Trophoblast cell (in vitro differentiated cells and primary cell): ENCODE results near the gene SPATA24.

Experiments used
- DNase-seq, 2 donors: peaks; one replicate each; pipeline ENCODE4 v3.0.0-alpha.2; 2016
- H2AFZ ChIP-seq: 2 replicates; pipeline ENCODE4 v1.6.1; 2013; ENCODE audit warnings: low read length, moderate library complexity, mild to moderate bottlenecking; ENCODE audit not compliant: insufficient read depth, poor library complexity
- H2AK5ac ChIP-seq: 2 replicates; pipeline ENCODE4 v1.6.1; 2013; ENCODE audit warnings: mild to moderate bottlenecking, low read length
- H2BK120ac ChIP-seq: 2 replicates; pipeline ENCODE4 v1.6.1; 2013; ENCODE audit warnings: low read length, mild to moderate bottlenecking, moderate library complexity; ENCODE audit not compliant: insufficient read depth, poor library complexity
- H2BK12ac ChIP-seq: 2 replicates; pipeline ENCODE4 v1.6.1; 2013; ENCODE audit warnings: mild to moderate bottlenecking, low read length, moderate library complexity
- H2BK5ac ChIP-seq: 2 replicates; pipeline ENCODE4 v1.6.1; 2013; ENCODE audit warnings: low read length, low read depth, moderate library complexity, mild to moderate bottlenecking; ENCODE audit not compliant: poor library complexity
- H3K14ac ChIP-seq: 2 replicates; pipeline ENCODE4 v1.6.1; 2013; ENCODE audit warnings: mild to moderate bottlenecking, low read length
- H3K18ac ChIP-seq: 2 replicates; pipeline ENCODE4 v1.6.1; 2013; ENCODE audit warnings: mild to moderate bottlenecking, low read length
- H3K23ac ChIP-seq: 2 replicates; pipeline ENCODE4 v1.6.1; 2013; ENCODE audit warnings: low read length
- H3K27ac ChIP-seq: 2 replicates; pipeline ENCODE4 v1.5.1; 2013; ENCODE audit warnings: low read depth, mild to moderate bottlenecking, inconsistent platforms, low read length, moderate library complexity
- H3K27me3 ChIP-seq: 2 replicates; pipeline ENCODE4 v1.6.1; 2013; ENCODE audit warnings: inconsistent platforms, mild to moderate bottlenecking, low read length, moderate library complexity; ENCODE audit not compliant: insufficient read depth
- H3K36me3 ChIP-seq, 2 experiments: 1 replicate in 1 of 2; 2 replicates in 1 of 2; pipeline ENCODE4 v1.6.1; 2013; ENCODE audit warnings: low read length in 2 of 2, mild to moderate bottlenecking in 2 of 2, moderate library complexity in 1 of 2; ENCODE audit not compliant: insufficient read depth in 2 of 2, control insufficient read depth in 1 of 2
- H3K4ac ChIP-seq: 2 replicates; pipeline ENCODE4 v1.6.1; 2013; ENCODE audit warnings: low read depth, mild to moderate bottlenecking, low read length, moderate library complexity
- H3K4me1 ChIP-seq, 2 experiments: 1 replicate in 1 of 2; 2 replicates in 1 of 2; pipeline ENCODE4 v1.6.1; 2013; ENCODE audit warnings: low read length in 2 of 2, mild to moderate bottlenecking in 2 of 2, moderate library complexity in 1 of 2; ENCODE audit not compliant: insufficient read depth in 2 of 2, control insufficient read depth in 1 of 2
- H3K4me2 ChIP-seq: 2 replicates; pipeline ENCODE4 v1.6.1; 2013; ENCODE audit warnings: inconsistent platforms, mild to moderate bottlenecking, low read length, moderate library complexity
- H3K4me3 ChIP-seq: 2 replicates; pipeline ENCODE4 v1.5.1; 2013; ENCODE audit warnings: mild to moderate bottlenecking, low read depth, low read length, inconsistent platforms
- H3K79me1 ChIP-seq: one replicate; pipeline ENCODE4 v1.6.1; 2013; ENCODE audit warnings: low read length
- H3K79me2 ChIP-seq: 2 replicates; pipeline ENCODE4 v1.6.1; 2013; ENCODE audit warnings: low read length, mild to moderate bottlenecking; ENCODE audit not compliant: control insufficient read depth, insufficient read depth, poor library complexity
- H3K9ac ChIP-seq: 2 replicates; pipeline ENCODE4 v1.6.1; 2013; ENCODE audit warnings: mild to moderate bottlenecking, low read length
- H3K9me3 ChIP-seq: 2 replicates; pipeline ENCODE4 v1.6.1; 2013; ENCODE audit warnings: low read depth, mild to moderate bottlenecking, control low read depth, inconsistent platforms, low read length; ENCODE audit not compliant: insufficient read depth
- H4K12ac ChIP-seq: 2 replicates; pipeline ENCODE4 v1.6.1; 2013; ENCODE audit warnings: low read depth, mild to moderate bottlenecking, low read length, moderate library complexity
- H4K8ac ChIP-seq: 2 replicates; pipeline ENCODE4 v1.6.1; 2013; ENCODE audit warnings: low read depth, mild to moderate bottlenecking, low read length, moderate library complexity
- H4K91ac ChIP-seq: one replicate; pipeline ENCODE4 v1.6.1; 2013; ENCODE audit warnings: low read depth, mild to moderate bottlenecking, low read length, moderate library complexity
- WGBS: extraction: QIAGEN DNeasy Blood & Tissue Kit; methylation state at CpG from one replicate; pipeline ENCODE4 v1.1.7; 2013; ENCODE audit warnings: missing lambda C conversion rate; ENCODE audit not compliant: insufficient read length, insufficient coverage; ENCODE audit errors: extremely low coverage; 5-methylcytosine and 5-hydroxymethylcytosine counted together

SPATA24 gene

DNA sequence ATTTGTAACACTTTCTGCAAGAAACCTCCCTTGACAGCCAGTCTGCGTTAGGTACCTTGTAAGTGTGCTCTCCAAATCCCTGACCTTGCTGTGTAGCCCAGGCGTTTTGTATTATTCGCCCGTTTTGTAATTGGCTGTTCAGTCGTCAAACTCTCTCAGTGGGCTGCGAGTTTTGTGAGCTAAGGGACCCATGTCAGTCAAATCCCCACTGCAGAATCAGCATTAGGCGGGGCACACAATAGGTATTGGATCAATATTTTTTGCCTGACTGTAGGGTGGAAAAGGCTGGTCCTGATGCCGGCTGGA lies 34.8 kb upstream of the SPATA24 start:
- Histone ChIP-seq H3K9ac (peak overlapping the region; percentile 50), H3K79me1 (peaks cover 3% of the 10 kb centered on the region), H4K8ac (peak overlapping the region; percentile 5), H3K23ac (no peak overlapping the region), H2AFZ (peak overlapping the region; percentile 1), H3K4me2 (peak overlapping the region; percentile 76), H3K4me3 (no peak overlapping the region), H3K4me1 (peaks cover 6% of the 10 kb centered on the region in 2 experiments), H2BK120ac (no peak overlapping the region), H3K14ac (no peak overlapping the region), H3K18ac (no peak overlapping the region), H4K12ac (no peak overlapping the region), H3K9me3 (no peaks in the 10 kb centered on the region), H3K36me3 (peaks cover 2% of the 10 kb centered on the region in 2 experiments), H2BK5ac (no peak overlapping the region), H3K4ac (no peak overlapping the region), H4K91ac (no peak overlapping the region), H3K79me2 (peaks cover 2% of the 10 kb centered on the region), H2BK12ac (no peak overlapping the region), H3K27me3 (no peaks in the 10 kb centered on the region), H3K27ac (no peak overlapping the region), H2AK5ac (no peak overlapping the region)
- no CpG with 5 or more reads among the region's 8 CpGs for WGBS
- DNase-seq, result peak in 1 of 2 donors; percentile 10

DNA sequence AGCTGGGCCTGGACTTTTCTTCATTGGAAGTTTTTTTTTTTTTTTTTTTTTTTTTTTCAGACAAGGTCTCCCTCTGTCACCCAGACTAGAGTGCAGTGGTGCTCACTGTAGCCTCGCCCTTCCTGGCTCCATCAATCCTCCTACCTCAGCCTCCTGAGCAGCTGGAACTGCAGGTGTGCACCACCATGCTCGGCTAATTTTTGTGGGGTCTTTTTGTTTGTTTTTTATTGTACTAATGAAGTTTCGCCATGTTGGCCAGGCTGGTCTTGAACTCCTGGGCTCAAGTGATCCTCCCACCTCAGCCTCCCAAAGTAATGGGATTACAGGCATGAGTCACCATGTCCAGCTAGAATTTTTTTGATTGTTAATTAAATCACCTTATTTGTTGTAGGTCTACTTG lies 31.8 kb upstream of the SPATA24 start:
- Histone ChIP-seq H3K9ac (no peak overlapping the region), H3K4me1 (peaks cover 6% of the 10 kb centered on the region in 2 experiments), H2BK120ac (no peak overlapping the region), H3K79me1 (peaks cover 3% of the 10 kb centered on the region), H2AK5ac (no peak overlapping the region), H2BK12ac (no peak overlapping the region), H4K12ac (no peak overlapping the region), H3K27me3 (no peaks in the 10 kb centered on the region), H3K14ac (no peak overlapping the region), H2BK5ac (no peak overlapping the region), H4K8ac (no peak overlapping the region), H3K4ac (no peak overlapping the region), H4K91ac (no peak overlapping the region), H3K36me3 (peaks cover 2% of the 10 kb centered on the region in 2 experiments), H3K9me3 (no peaks in the 10 kb centered on the region), H2AFZ (no peak overlapping the region), H3K27ac (no peak overlapping the region), H3K79me2 (peaks cover 2% of the 10 kb centered on the region), H3K4me2 (no peak overlapping the region), H3K18ac (no peak overlapping the region), H3K4me3 (no peak overlapping the region), H3K23ac (no peak overlapping the region)
- no peak for DNase-seq
- WGBS, result no CpG with 5 or more reads among the region's 3 CpGs

DNA sequence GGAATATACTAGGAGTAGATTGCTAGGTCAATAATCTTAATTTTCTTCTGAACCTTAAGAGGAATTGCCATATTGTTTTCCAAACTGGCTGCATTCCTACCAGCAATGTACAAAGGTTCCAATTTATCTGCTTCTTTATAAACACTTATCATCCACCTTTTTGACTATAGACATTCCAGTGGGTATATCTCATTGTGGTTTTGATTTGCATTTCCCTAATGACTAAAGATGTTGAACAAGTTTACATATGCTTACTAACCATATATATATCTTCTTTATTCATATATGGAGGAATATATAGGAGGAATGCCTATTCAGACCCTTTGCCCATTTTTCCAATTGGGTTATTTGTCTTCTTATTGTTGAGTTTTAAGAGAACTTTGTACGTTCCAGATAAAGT lies 27.8 kb upstream of the SPATA24 start:
- WGBS, result no CpG with 5 or more reads among the region's 1 CpG
- Histone ChIP-seq H3K14ac (no peak overlapping the region), H3K9me3 (no peaks in the 10 kb centered on the region), H3K79me2 (no peaks in the 10 kb centered on the region), H3K18ac (no peak overlapping the region), H2AFZ (no peak overlapping the region), H3K4ac (no peak overlapping the region), H2BK5ac (no peak overlapping the region), H3K23ac (no peak overlapping the region), H2AK5ac (no peak overlapping the region), H2BK120ac (no peak overlapping the region), H3K4me2 (no peak overlapping the region), H4K91ac (no peak overlapping the region), H3K4me3 (no peak overlapping the region), H3K27ac (no peak overlapping the region), H3K9ac (no peak overlapping the region), H4K8ac (no peak overlapping the region), H3K36me3 (peaks cover 4 to 5% of the 10 kb centered on the region in 2 experiments), H3K4me1 (no peaks in the 10 kb centered on the region), H3K79me1 (no peaks in the 10 kb centered on the region), H4K12ac (no peak overlapping the region), H3K27me3 (no peaks in the 10 kb centered on the region), H2BK12ac (no peak overlapping the region)
- DNase-seq, result peak in 1 of 2 donors; percentile 40

DNA sequence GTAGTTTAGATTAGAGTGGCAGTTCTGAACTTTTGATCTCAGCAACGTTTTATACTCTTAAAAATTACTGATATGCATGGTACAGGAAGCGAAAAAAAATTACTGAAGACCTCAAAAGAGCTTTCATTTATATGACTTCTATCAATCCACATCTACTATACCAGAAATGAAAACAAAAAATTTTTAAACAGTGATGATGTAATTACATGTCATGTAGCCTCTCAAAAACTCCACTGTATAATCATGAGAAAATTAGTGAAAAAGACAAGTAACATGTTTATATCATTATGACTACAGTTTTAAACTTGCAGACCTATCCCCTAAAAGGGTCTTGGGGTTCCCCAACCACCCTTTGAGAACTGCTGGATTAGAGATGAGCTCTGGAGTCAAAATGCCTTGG lies 26.1 kb upstream of the SPATA24 start:
- no peaks in the 10 kb centered on the region for H3K79me1 ChIP-seq
- H3K9ac ChIP-seq, result no peak overlapping the region
- H2BK5ac ChIP-seq, result no peak overlapping the region
- H2AFZ ChIP-seq, result no peak overlapping the region
- H4K12ac ChIP-seq, result no peak overlapping the region
- no peak overlapping the region for H3K14ac ChIP-seq
- no peak overlapping the region for H3K27ac ChIP-seq
- no peak overlapping the region for H3K4ac ChIP-seq
- WGBS, result no CpG with 5 or more reads among the region's 2 CpGs
- H2BK120ac ChIP-seq, result no peak overlapping the region
- H3K79me2 ChIP-seq, result no peaks in the 10 kb centered on the region
- no peak overlapping the region for H3K23ac ChIP-seq
- no peaks in the 10 kb centered on the region for H3K9me3 ChIP-seq
- no peak overlapping the region for H3K4me3 ChIP-seq
- H4K91ac ChIP-seq, result no peak overlapping the region
- no peaks in the 10 kb centered on the region for H3K27me3 ChIP-seq
- H3K36me3 ChIP-seq, result peaks cover 4 to 5% of the 10 kb centered on the region in 2 experiments
- peaks cover 3 to 5% of the 10 kb centered on the region in 2 experiments for H3K4me1 ChIP-seq
- H4K8ac ChIP-seq, result no peak overlapping the region
- no peak overlapping the region for H3K4me2 ChIP-seq
- H3K18ac ChIP-seq, result no peak overlapping the region
- H2BK12ac ChIP-seq, result no peak overlapping the region
- no peak for DNase-seq
- H2AK5ac ChIP-seq, result no peak overlapping the region
